ENCODE data around the gene DMPK.
"Not testable (repeated sequence)": the region's sequence is repeated elsewhere in the genome, so short reads cannot be mapped to it uniquely, and the experiment has no call there.

DMPK gene

GRCh38 chr19:45733160-45733810 is 49.0 kb downstream of the DMPK start, which contains the start of gene MEIOSIN:
TSS of gene MEIOSIN (plus strand) at chr19:45733439. CDS start at chr19:45735377, 1,938 bp downstream.
- DNase-seq, result no peak

- DNase-seq, result peak; percentile 95 to 96
Measured at GRCh38 chr19:45730368-45731288, 51.7 kb downstream of the DMPK start, which contains the start of gene FBXO46. TSS of gene FBXO46 (minus strand) at chr19:45730896. CDS start at chr19:45713495, 17,401 bp downstream.

GRCh38 chr19:45729800-45730290 is 52.4 kb downstream of the DMPK start:
- no peak for DNase-seq

- not testable (repeated sequence) for DNase-seq
Measured at GRCh38 chr19:45728683-45729082, 53.6 kb downstream of the DMPK start.

- DNase-seq, result not testable (repeated sequence)
Measured at GRCh38 chr19:45720065-45720464, 62.2 kb downstream of the DMPK start.

Data from CD4-positive, alpha-beta T cell treated with Interleukin-1 beta for 1 hour (primary cell).